SW480 (cell line): ENCODE results near the gene GALNS.
A peak's percentile ranks its signal among the peaks of the same experiment; 100 is the strongest.
"Not testable (repeated sequence)": the region's sequence is repeated elsewhere in the genome, so short reads cannot be mapped to it uniquely, and the experiment has no call there.

Experiments used
- DNase-seq: peaks from one replicate; pipeline ENCODE4 v3.0.0-alpha.2; 2016; ENCODE audit warnings: low spot score

Gene GALNS

GRCh38 chr16:88783391-88784073 is 73.2 kb downstream of the GALNS start:
- DNase-seq = no peak

GRCh38 chr16:88782454-88783390 is 74.0 kb downstream of the GALNS start:
- no peak for DNase-seq

GRCh38 chr16:88781140-88782077 is 75.3 kb downstream of the GALNS start:
- no peak for DNase-seq

- DNase-seq = no peak
Measured at GRCh38 chr16:88780142-88781062, 76.3 kb downstream of the GALNS start.

GRCh38 chr16:88779406-88780141 is 77.2 kb downstream of the GALNS start:
- no peak for DNase-seq

GRCh38 chr16:88778541-88779065 is 78.1 kb downstream of the GALNS start:
- no peak for DNase-seq

- no peak for DNase-seq
Measured at GRCh38 chr16:88778271-88778525, 78.5 kb downstream of the GALNS start.

- no peak for DNase-seq
Measured at GRCh38 chr16:88777471-88778270, 79.1 kb downstream of the GALNS start.

GRCh38 chr16:88775825-88776224 is 80.9 kb downstream of the GALNS start:
- DNase-seq = no peak

GRCh38 chr16:88774544-88775393 is 82.0 kb downstream of the GALNS start:
- no peak for DNase-seq

- DNase-seq = peak; percentile 71
Measured at GRCh38 chr16:88773812-88774291, 82.9 kb downstream of the GALNS start.

GRCh38 chr16:88772871-88773811 is 83.6 kb downstream of the GALNS start:
- DNase-seq = no peak

- not testable (repeated sequence) for DNase-seq
Measured at GRCh38 chr16:88771781-88772180, 85.0 kb downstream of the GALNS start.

- DNase-seq = no peak
Measured at GRCh38 chr16:88771294-88771772, 85.4 kb downstream of the GALNS start.

GRCh38 chr16:88770461-88771293 is 86.1 kb downstream of the GALNS start:
- peak; percentile 82 for DNase-seq
